ENCODE measurements around the gene MAP4. TPM values are rescaled to one million over a fixed set of nuclear protein-coding genes. Genes with fewer than 3 reads are reported as not detected.

The MAP4 gene
- total RNA-seq, 4 donors from 2014 or later, result 597 to 976 (median 687) TPM

GRCh38 chr3:47979070-47979469 is 37.1 kb downstream of the MAP4 start:
- intact Hi-C loops (cut with DNase I; ENCODE audit: low total_unique reads) (no loop called here), in situ Hi-C loops (cut with MboI; ENCODE audit: low sequenced_read_pairs in 4 of 4) (loop anchor here in 2 of 4 donors (25.0 kb wide), 2 partner anchors 183 to 442 kb away; no protein-coding TSS in a partner anchor)
- Histone ChIP-seq H3K27me3 (no peaks in the 10 kb centered on the region), H3K27ac (peak overlapping the region in 1 of 4 donors; percentile 6), H3K4me1 (peaks cover 18 to 26% of the 10 kb centered on the region in 2 donors), H3K4me3 (no peak overlapping the region), H3K36me3 (peaks cover 0 to 13% of the 10 kb centered on the region in 2 donors), H3K9me3 (no peaks in the 10 kb centered on the region)
- TF ChIP-seq CTCF (IDR thresholded peaks at IDR 0.05 in 4 of 5, conservative IDR thresholded peaks at IDR 0.05 in 1 of 5), result no peak
- TF ChIP-seq POLR2A (IDR thresholded peaks at IDR 0.05), result no peak
- no peak for ATAC-seq
- no peak for DNase-seq

GRCh38 chr3:47978386-47978785 is 37.8 kb downstream of the MAP4 start:
- peaks cover 0 to 19% of the 10 kb centered on the region in 2 donors for H3K36me3 ChIP-seq
- no peaks in the 10 kb centered on the region for H3K27me3 ChIP-seq
- in situ Hi-C loops (cut with MboI; ENCODE audit: low sequenced_read_pairs in 4 of 4), result loop anchor here in 2 of 4 donors (25.0 kb wide), 2 partner anchors 184 to 441 kb away; no protein-coding TSS in a partner anchor
- no peak overlapping the region for H3K27ac ChIP-seq
- ATAC-seq, result no peak
- H3K9me3 ChIP-seq, result no peaks in the 10 kb centered on the region
- intact Hi-C loops (cut with DNase I; ENCODE audit: low total_unique reads), result no loop called here
- H3K4me3 ChIP-seq, result no peak overlapping the region
- no peak for TF ChIP-seq CTCF (IDR thresholded peaks at IDR 0.05 in 4 of 5, conservative IDR thresholded peaks at IDR 0.05 in 1 of 5)
- TF ChIP-seq POLR2A (IDR thresholded peaks at IDR 0.05), result no peak
- peaks cover 15 to 20% of the 10 kb centered on the region in 2 donors for H3K4me1 ChIP-seq
- DNase-seq, result no peak

- DNase-seq, result no peak
- ATAC-seq, result no peak
- Histone ChIP-seq H3K4me1 (peaks cover 7% of the 10 kb centered on the region in 2 donors), H3K27me3 (no peaks in the 10 kb centered on the region), H3K9me3 (no peaks in the 10 kb centered on the region), H3K36me3 (peaks cover 0 to 21% of the 10 kb centered on the region in 2 donors), H3K4me3 (no peak overlapping the region), H3K27ac (peak overlapping the region in 1 of 4 donors; percentile 8)
- intact Hi-C loops (cut with DNase I; ENCODE audit: low total_unique reads), result no loop called here
- no peak for TF ChIP-seq CTCF (IDR thresholded peaks at IDR 0.05 in 4 of 5, conservative IDR thresholded peaks at IDR 0.05 in 1 of 5)
- no peak for TF ChIP-seq POLR2A (IDR thresholded peaks at IDR 0.05)
- in situ Hi-C loops (cut with MboI; ENCODE audit: low sequenced_read_pairs in 4 of 4), result loop anchor here in 2 of 4 donors (25.0 kb wide), 2 partner anchors 186 to 439 kb away; no protein-coding TSS in a partner anchor
These were observed 40.0 kb downstream of the MAP4 start for GRCh38 chr3:47976135-47976732.

- DNase-seq, result no peak
- H3K4me1 ChIP-seq, result peaks cover 0 to 3% of the 10 kb centered on the region in 2 donors
- no peak overlapping the region for H3K4me3 ChIP-seq
- intact Hi-C loops (cut with DNase I; ENCODE audit: low total_unique reads), result no loop called here
- H3K27me3 ChIP-seq, result no peaks in the 10 kb centered on the region
- H3K36me3 ChIP-seq, result peaks cover 0 to 24% of the 10 kb centered on the region in 2 donors
- H3K27ac ChIP-seq, result no peak overlapping the region
- ATAC-seq, result no peak
- in situ Hi-C loops (cut with MboI; ENCODE audit: low sequenced_read_pairs in 4 of 4), result loop anchor here in 2 of 4 donors (25.0 kb wide), 2 partner anchors 187 to 438 kb away; no protein-coding TSS in a partner anchor
- no peaks in the 10 kb centered on the region for H3K9me3 ChIP-seq
- TF ChIP-seq CTCF (IDR thresholded peaks at IDR 0.05 in 4 of 5, conservative IDR thresholded peaks at IDR 0.05 in 1 of 5), result no peak
- TF ChIP-seq POLR2A (IDR thresholded peaks at IDR 0.05), result no peak
These were observed 41.2 kb downstream of the MAP4 start for GRCh38 chr3:47974974-47975470.
